Measurements from ENCODE around the gene WWOX. TPM values are rescaled to one million over a fixed set of nuclear protein-coding genes. Genes with fewer than 3 reads are reported as not detected.
A peak's percentile ranks its signal among the peaks of the same experiment; 100 is the strongest.

The WWOX gene
- total RNA-seq, 1 experiment from 2014 or later: 35.6 TPM

DNA sequence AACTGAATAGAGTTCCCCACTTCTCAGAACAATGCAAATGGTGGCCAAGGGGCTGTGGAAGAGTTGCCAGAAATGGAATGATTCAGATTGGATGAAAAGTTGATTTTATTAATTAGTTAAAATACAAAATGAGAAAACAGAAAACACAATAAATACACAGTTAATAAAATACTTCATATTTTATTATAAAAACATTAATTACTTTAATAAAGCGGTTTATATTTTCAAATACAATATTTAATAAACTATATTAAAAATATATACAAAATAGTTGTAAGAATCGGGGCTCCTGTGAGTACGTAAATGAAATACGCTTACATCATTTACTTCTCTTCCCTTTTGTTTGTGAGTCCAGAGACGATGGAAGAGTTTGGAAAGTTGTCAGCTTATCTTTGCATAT is 507.6 kb downstream of the WWOX start:
- no peak overlapping the region for H2AFZ ChIP-seq
- no peak for DNase-seq
- ChIA-PET CTCF (no interaction called here), POLR2A (ENCODE audit: unreplicated experiment) (no interaction called here)
- no peaks in the 10 kb centered on the region for H3F3A ChIP-seq (ENCODE audit: insufficient read depth, low read depth)
- H3K4me2 ChIP-seq: no peak overlapping the region; the same call in 1 of the 2 replicates
- no TSS peak for BruUV-seq (replicated peaks)
- TF ChIP-seq, protein P1, sequence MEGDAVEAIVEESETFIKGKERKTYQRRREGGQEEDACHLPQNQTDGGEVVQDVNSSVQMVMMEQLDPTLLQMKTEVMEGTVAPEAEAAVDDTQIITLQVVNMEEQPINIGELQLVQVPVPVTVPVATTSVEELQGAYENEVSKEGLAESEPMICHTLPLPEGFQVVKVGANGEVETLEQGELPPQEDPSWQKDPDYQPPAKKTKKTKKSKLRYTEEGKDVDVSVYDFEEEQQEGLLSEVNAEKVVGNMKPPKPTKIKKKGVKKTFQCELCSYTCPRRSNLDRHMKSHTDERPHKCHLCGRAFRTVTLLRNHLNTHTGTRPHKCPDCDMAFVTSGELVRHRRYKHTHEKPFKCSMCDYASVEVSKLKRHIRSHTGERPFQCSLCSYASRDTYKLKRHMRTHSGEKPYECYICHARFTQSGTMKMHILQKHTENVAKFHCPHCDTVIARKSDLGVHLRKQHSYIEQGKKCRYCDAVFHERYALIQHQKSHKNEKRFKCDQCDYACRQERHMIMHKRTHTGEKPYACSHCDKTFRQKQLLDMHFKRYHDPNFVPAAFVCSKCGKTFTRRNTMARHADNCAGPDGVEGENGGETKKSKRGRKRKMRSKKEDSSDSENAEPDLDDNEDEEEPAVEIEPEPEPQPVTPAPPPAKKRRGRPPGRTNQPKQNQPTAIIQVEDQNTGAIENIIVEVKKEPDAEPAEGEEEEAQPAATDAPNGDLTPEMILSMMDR (conservative IDR thresholded peaks at IDR 0.05): no peak
- TF ChIP-seq EZH2 (IDR thresholded peaks at IDR 0.05; ENCODE audit: low read depth): no peak
- no peaks in the 10 kb centered on the region for H4K20me1 ChIP-seq (ENCODE audit: insufficient read depth)
- no peaks in the 10 kb centered on the region for H3K9me3 ChIP-seq (ENCODE audit: insufficient read depth, low read depth)
- no peaks in the 10 kb centered on the region for H3K36me3 ChIP-seq (ENCODE audit: low read depth)
- intact Hi-C loops (cut with micrococcal nuclease; ENCODE audit: unreplicated experiment): no loop called here
- H3K79me2 ChIP-seq (ENCODE audit: low read depth): no peaks in the 10 kb centered on the region
- H3K27ac ChIP-seq: no peak overlapping the region
- no peaks in the 10 kb centered on the region for H3K4me1 ChIP-seq (replicated peaks; ENCODE audit: insufficient read depth)
- no peaks in the 10 kb centered on the region for H3K9me2 ChIP-seq (ENCODE audit: insufficient read depth)
- H3K4me3 ChIP-seq: no peak overlapping the region
- no peaks in the 10 kb centered on the region for H3K27me3 ChIP-seq (ENCODE audit: insufficient read depth, low read depth)

DNA sequence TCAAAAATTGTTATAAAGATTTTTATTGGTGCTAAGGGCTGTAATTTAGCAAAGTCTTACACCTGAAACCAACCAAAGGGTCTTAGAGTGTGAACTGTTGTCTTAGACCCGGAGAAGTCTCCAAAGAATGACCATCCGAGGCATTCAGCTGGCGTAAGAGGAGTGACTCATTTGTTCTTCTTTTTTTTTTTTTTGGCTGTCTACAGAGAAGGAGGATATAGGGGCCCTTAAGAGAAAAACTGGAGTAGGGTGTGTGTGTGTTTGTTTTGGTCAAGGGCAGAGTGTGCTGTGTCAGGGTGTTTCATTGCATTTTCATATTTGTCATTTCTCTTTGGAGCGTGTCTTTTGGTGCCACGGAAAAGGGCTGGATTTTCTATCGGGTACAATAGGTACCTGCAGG is 508.0 kb downstream of the WWOX start:
- no peak overlapping the region for H3K4me3 ChIP-seq
- H3K79me2 ChIP-seq (ENCODE audit: low read depth): no peaks in the 10 kb centered on the region
- CTCF ChIA-PET: no interaction called here
- H3K9me2 ChIP-seq (ENCODE audit: insufficient read depth): no peaks in the 10 kb centered on the region
- no peaks in the 10 kb centered on the region for H3K36me3 ChIP-seq (ENCODE audit: low read depth)
- POLR2A ChIA-PET (ENCODE audit: unreplicated experiment): no interaction called here
- no peak overlapping the region; the same call in 1 of the 2 replicates for H3K4me2 ChIP-seq
- TF ChIP-seq, protein P1 (conservative IDR thresholded peaks at IDR 0.05): no peak
- TF ChIP-seq EZH2 (IDR thresholded peaks at IDR 0.05; ENCODE audit: low read depth): no peak
- H3K9me3 ChIP-seq (ENCODE audit: insufficient read depth, low read depth): no peaks in the 10 kb centered on the region
- no peak overlapping the region for H2AFZ ChIP-seq
- H3K4me1 ChIP-seq (replicated peaks; ENCODE audit: insufficient read depth): no peaks in the 10 kb centered on the region
- DNase-seq: peak in 1 of 2 experiments; percentile 5
- no TSS peak for BruUV-seq (replicated peaks)
- no peaks in the 10 kb centered on the region for H4K20me1 ChIP-seq (ENCODE audit: insufficient read depth)
- no peaks in the 10 kb centered on the region for H3F3A ChIP-seq (ENCODE audit: insufficient read depth, low read depth)
- H3K27me3 ChIP-seq (ENCODE audit: insufficient read depth, low read depth): no peaks in the 10 kb centered on the region
- intact Hi-C loops (cut with micrococcal nuclease; ENCODE audit: unreplicated experiment): no loop called here
- H3K27ac ChIP-seq: no peak overlapping the region

DNA sequence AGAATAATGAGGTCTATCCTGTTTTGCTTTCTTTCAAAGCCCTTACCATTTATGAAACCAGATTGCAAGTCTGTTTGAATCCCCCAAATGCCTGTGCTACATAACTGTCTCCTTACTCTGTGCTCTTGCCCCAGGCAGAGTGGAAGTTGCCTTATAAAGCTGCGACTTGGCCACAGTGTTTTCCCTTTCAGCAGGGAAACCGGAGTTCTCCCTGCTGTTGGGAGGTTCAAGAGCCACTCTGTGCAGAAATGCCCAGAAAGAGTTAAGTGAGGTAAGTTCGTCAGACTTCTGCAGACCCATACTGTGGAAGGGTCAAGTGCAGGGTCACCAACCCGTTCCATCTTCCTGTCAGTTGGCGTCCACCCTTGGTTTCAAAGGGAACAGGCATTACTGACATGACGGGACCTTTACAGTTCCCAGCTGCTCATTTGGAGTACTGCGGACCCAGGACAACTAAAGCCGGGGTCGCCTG is 508.9 kb downstream of the WWOX start:
- H3K79me2 ChIP-seq (ENCODE audit: low read depth): no peaks in the 10 kb centered on the region
- no TSS peak for BruUV-seq (replicated peaks)
- no peak for TF ChIP-seq EZH2 (IDR thresholded peaks at IDR 0.05; ENCODE audit: low read depth)
- TF ChIP-seq, protein P1 (conservative IDR thresholded peaks at IDR 0.05): no peak
- no peaks in the 10 kb centered on the region for H4K20me1 ChIP-seq (ENCODE audit: insufficient read depth)
- H3K4me2 ChIP-seq: no peak overlapping the region
- no peaks in the 10 kb centered on the region for H3K4me1 ChIP-seq (replicated peaks; ENCODE audit: insufficient read depth)
- H3K36me3 ChIP-seq (ENCODE audit: low read depth): no peaks in the 10 kb centered on the region
- H3K4me3 ChIP-seq: no peak overlapping the region
- no peaks in the 10 kb centered on the region for H3K27me3 ChIP-seq (ENCODE audit: insufficient read depth, low read depth)
- H3K9me2 ChIP-seq (ENCODE audit: insufficient read depth): no peaks in the 10 kb centered on the region
- intact Hi-C loops (cut with micrococcal nuclease; ENCODE audit: unreplicated experiment): no loop called here
- H2AFZ ChIP-seq: no peak overlapping the region
- no peaks in the 10 kb centered on the region for H3F3A ChIP-seq (ENCODE audit: insufficient read depth, low read depth)
- ChIA-PET POLR2A (ENCODE audit: unreplicated experiment) (no interaction called here), CTCF (no interaction called here)
- no peak for DNase-seq
- no peaks in the 10 kb centered on the region for H3K9me3 ChIP-seq (ENCODE audit: insufficient read depth, low read depth)
- H3K27ac ChIP-seq: no peak overlapping the region

All from PC-9 (cell line).